Activated naive CD8-positive, alpha-beta T cell (primary cell): ENCODE data around the gene GCNT2.
"Not testable (repeated sequence)": the region's sequence is repeated elsewhere in the genome, so short reads cannot be mapped to it uniquely, and the experiment has no call there.

Experiments used
- H3K27ac Mint-ChIP-seq: one replicate; pipeline ENCODE4 v1.8.0; 2021; ENCODE audit warnings: mixed read lengths
- H3K27me3 Mint-ChIP-seq: one replicate; pipeline ENCODE4 v1.8.0; 2021; ENCODE audit warnings: mixed read lengths
- H3K36me3 Mint-ChIP-seq: one replicate; pipeline ENCODE4 v1.8.0; 2021; ENCODE audit warnings: mixed read lengths
- H3K4me1 Mint-ChIP-seq: one replicate; pipeline ENCODE4 v1.8.0; 2021; ENCODE audit warnings: low read depth, mixed read lengths
- H3K4me3 Mint-ChIP-seq: one replicate; pipeline ENCODE4 v1.8.0; 2021; ENCODE audit warnings: mild to moderate bottlenecking, mixed read lengths
- H3K9me3 Mint-ChIP-seq: one replicate; pipeline ENCODE4 v1.8.0; 2021; ENCODE audit warnings: low read depth, mixed read lengths

Gene GCNT2

DNA sequence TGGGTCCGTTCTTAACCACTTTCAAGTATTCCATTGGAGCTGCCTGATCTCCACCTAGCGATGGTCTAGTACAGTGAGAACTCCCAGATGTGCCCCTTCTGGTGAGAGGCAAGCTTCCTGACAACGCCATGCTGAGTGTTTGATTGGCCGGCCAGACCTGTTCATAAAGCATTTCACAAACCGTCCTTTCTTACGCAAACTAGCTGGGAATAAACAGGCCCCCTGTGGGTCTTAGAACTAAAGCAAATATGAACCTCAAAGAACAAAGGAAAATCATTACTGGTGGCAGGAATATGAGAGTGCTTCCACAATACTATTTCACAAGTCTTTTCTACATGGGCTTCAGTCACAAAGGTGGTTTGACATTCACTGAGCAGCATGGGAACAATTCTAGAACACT is 15.6 kb upstream of the GCNT2 start:
- H3K36me3 Mint-ChIP-seq = no peaks in the 10 kb centered on the region
- H3K4me1 Mint-ChIP-seq = no peaks in the 10 kb centered on the region
- H3K4me3 Mint-ChIP-seq = no peak overlapping the region
- no peak overlapping the region for H3K27ac Mint-ChIP-seq
- H3K9me3 Mint-ChIP-seq = no peaks in the 10 kb centered on the region
- peaks cover 10% of the 10 kb centered on the region for H3K27me3 Mint-ChIP-seq

DNA sequence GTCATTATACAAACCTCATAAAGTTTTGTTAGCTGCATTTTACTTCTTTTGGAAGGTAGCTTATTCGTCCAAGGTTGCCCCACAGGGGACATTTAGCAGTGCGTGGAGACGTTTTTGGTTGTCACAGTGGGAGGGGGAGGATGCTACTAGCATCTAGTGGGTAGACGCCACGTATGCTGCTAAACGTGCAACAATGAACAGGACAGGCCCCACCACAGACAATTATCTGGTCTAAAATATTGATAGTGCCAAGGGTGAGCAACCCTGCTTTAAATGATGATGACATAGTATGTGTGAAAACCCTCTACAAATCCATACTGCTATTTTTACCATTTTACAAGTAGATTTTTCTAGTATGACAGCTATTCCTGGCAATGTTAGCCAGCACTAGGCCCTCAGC is 13.9 kb upstream of the GCNT2 start:
- Mint-ChIP-seq H3K36me3 (no peaks in the 10 kb centered on the region), H3K27me3 (peaks cover 3% of the 10 kb centered on the region), H3K27ac (no peak overlapping the region), H3K4me3 (no peak overlapping the region), H3K4me1 (no peaks in the 10 kb centered on the region), H3K9me3 (no peaks in the 10 kb centered on the region)

DNA sequence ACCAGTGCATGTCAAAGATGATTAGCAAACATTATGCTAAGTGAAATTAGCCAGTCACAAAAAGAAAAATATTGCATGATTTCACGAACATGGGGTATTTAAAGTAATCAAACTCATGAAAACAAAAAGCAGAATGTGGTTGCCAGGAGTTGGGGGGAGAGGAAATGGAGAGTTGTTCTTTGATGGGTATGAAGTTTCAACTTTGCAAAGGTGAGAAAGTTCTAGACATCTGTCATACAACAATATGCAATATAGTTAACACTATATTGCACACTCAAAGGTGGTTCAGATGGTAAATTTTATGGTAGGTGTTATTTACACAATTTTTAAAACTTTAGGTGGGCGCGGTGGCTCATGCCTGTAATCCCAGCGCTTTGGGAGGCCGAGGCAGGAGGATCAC is 13.4 kb upstream of the GCNT2 start:
- Mint-ChIP-seq H3K27ac (no peak overlapping the region), H3K27me3 (peaks cover under 1% of the 10 kb centered on the region), H3K9me3 (no peaks in the 10 kb centered on the region), H3K4me3 (no peak overlapping the region), H3K4me1 (no peaks in the 10 kb centered on the region), H3K36me3 (no peaks in the 10 kb centered on the region)

DNA sequence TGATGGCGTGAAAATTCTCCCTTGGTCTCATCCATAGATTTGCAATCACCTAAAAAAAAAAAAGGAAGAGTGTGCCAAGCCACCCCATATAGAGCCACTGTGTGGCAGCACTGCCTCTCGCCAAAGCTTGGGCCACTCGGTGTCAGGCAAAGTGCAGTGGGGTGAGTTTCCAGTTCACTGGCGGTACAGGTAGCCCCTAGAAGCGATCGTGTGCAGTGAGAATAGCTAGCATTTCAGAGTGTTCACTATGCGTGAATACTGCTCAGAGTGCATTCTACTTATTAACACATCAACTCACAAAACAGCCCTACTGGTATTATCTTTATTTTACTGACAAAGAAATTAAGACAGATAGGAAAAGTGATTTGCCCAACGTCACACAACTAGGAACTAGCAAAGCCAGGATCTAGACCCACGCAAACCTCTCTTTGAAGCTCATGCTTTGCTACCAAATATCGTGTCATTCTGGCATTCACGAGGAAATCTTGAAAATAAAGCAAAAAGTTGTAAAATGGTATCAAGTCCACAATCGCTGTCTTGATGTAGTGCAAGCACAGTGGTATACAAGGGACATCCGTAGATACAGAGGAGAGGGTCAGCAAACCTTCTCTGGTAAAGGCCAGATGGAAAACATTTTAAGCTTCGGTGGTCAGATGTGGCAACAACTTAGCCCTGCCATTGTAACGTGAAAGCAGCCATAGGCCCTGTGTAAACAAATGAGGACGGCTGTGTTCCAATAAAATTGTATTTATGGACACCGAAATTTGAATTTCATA is 10.4 kb upstream of the GCNT2 start:
- Mint-ChIP-seq H3K36me3 (no peaks in the 10 kb centered on the region), H3K4me1 (no peaks in the 10 kb centered on the region), H3K27me3 (no peaks in the 10 kb centered on the region), H3K9me3 (no peaks in the 10 kb centered on the region), H3K4me3 (no peak overlapping the region), H3K27ac (no peak overlapping the region)

DNA sequence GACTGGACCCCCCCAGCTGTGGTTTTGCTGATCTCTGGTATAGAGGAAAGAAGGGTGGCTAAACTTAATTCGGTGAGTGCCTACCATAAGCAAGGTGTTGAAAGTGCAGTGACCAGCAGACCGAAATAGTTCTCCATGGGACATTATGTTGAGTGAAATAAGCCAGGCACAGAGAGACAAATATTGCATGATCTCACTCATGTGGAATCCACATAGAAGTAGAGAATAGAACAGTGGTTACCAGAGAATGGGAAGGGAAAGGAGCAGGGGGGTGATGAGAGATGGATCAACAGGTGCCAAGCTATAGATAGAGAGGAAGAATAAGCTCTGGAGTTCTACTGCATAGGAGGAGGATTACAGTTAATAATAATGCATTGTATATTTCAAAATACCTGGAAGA is 9.7 kb upstream of the GCNT2 start:
- Mint-ChIP-seq H3K9me3 (no peaks in the 10 kb centered on the region), H3K27ac (no peak overlapping the region), H3K4me1 (no peaks in the 10 kb centered on the region), H3K36me3 (no peaks in the 10 kb centered on the region), H3K27me3 (no peaks in the 10 kb centered on the region), H3K4me3 (no peak overlapping the region)

DNA sequence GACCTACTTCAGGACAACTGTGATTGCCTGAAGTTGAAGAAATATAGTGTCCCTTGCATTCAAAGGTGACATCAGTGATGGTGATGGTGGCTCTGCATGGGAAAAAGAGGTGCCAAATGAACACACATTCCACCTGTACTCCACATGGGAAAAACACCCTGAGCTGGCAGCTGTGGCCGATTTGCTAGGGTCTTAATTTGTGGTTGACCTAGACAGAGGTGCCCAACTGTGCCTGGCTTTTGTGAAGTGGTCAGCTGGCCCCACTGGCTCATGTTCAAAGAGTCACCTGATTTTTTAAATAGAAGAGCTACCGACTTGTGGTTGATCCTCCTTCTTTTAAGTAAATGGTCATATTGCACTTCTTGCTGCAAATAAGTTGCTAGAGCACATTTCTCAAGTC is 7.6 kb upstream of the GCNT2 start:
- no peaks in the 10 kb centered on the region for H3K27me3 Mint-ChIP-seq
- H3K27ac Mint-ChIP-seq = no peak overlapping the region
- H3K4me3 Mint-ChIP-seq = no peak overlapping the region
- no peaks in the 10 kb centered on the region for H3K9me3 Mint-ChIP-seq
- H3K36me3 Mint-ChIP-seq = no peaks in the 10 kb centered on the region
- H3K4me1 Mint-ChIP-seq = no peaks in the 10 kb centered on the region

DNA sequence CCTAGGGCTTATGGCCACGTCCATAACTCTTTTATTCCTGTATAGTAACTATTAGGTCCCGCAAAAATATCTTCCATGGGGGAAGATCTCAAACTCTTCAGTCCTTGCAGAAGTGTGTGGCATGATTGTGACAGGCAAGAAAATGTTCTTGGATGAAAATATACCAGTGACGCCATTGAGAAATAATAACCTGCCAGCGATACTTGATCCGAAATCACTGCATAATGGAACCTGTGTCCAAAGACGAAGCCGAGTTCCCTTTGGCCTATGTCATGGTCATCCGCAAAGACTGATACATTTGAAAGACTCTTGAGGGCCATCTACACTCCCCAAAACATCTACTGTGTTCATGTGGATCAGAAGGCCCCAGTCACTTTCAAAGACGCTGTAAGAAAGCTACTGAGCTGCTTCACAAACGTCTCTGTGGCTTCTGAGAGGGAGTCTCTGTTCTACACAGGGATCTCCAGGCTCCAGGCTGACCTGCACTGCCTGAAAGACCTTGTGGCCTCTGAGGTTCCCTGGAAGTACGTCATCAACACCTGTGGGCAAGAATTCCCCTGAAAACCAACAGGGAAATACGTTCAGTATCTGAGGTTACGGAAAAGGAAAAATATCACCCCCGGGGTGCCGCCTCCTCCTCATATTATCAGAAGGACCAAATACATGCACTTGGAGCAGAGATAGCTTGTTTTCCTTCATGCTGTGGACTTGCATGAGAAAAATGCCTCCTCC is 6.9 kb upstream of the GCNT2 start:
- Mint-ChIP-seq H3K4me1 (no peaks in the 10 kb centered on the region), H3K36me3 (no peaks in the 10 kb centered on the region), H3K4me3 (no peak overlapping the region), H3K9me3 (no peaks in the 10 kb centered on the region), H3K27ac (no peak overlapping the region), H3K27me3 (no peaks in the 10 kb centered on the region)

DNA sequence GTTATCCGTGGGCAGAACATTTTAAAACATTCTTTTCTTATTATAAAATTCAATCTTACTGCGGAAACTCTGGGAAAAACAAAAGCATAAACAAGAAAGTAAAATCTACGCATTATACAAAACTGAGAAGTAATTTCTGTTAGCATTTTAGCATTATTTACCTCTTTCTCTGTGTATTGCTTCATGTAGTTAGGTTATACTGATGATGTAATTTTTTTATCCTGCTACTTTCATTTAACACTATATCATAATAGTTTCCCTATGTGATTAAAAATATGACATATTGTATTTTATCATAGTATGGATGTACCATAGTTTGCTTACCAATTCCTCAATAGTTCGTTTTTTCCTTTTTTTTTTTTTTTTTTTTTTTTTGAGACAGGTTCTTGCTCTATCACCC is 4.2 kb upstream of the GCNT2 start:
- Mint-ChIP-seq H3K27me3 (no peaks in the 10 kb centered on the region), H3K4me1 (no peaks in the 10 kb centered on the region), H3K9me3 (no peaks in the 10 kb centered on the region), H3K4me3 (no peak overlapping the region), H3K36me3 (no peaks in the 10 kb centered on the region), H3K27ac (no peak overlapping the region)

DNA sequence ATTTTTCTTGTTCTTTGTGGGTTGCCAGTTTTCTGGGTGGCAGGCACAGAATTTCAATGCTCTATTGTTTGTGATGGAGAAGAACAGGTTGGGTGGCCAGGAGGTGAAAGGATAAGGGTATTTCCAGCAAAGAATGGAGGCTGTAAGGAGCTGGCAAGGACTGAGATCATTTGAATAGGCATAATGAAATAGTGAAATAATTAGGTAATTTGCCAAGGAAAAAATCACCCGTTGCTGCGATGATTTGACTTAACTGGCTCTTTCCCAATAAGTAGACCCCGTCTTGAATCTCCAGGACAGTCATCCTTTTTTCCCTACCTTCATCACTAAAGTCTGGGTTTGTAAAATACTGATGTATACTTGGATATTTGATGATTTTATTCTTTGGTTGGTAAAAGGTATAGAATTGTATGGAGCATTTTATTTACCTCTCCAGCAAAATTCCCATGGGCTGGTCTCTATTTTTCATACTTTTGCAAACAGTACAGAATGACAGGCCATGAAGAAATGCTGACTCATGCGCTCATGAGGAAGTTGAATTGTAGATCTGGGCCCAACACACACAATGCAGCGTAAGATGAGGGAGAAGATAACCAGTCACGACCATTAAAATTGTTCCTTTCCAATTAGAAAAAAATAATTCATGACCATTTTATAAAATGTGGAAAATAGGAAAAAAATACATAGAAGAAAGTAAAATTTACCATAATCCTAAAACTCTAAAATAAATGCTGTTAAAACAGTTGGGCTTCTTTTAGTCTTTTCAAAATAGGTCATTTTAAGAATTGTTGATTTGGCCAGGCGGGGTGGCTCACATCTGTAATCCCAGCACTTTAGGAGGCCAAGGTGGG is 2.4 kb upstream of the GCNT2 start:
- Mint-ChIP-seq H3K4me1 (no peaks in the 10 kb centered on the region), H3K27ac (no peak overlapping the region), H3K36me3 (no peaks in the 10 kb centered on the region), H3K9me3 (no peaks in the 10 kb centered on the region), H3K27me3 (no peaks in the 10 kb centered on the region), H3K4me3 (no peak overlapping the region)

DNA sequence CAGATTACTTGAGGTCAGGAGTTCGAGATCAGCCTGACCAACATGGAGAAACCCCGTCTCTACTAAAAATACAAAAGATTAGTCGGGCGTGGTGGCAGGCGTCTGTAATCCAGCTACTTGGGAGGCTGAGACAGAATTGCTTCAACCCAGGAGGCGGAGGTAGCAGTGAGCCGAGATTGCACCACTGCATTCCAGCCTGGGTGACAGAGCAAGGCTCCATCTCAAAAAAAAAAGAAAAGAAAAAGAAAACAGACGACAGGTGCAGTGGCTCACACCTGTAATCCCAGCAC is 1.8 kb upstream of the GCNT2 start:
- not testable (repeated sequence) for H3K27me3 Mint-ChIP-seq, H3K4me1 Mint-ChIP-seq, H3K4me3 Mint-ChIP-seq, H3K27ac Mint-ChIP-seq, H3K36me3 Mint-ChIP-seq, H3K9me3 Mint-ChIP-seq

DNA sequence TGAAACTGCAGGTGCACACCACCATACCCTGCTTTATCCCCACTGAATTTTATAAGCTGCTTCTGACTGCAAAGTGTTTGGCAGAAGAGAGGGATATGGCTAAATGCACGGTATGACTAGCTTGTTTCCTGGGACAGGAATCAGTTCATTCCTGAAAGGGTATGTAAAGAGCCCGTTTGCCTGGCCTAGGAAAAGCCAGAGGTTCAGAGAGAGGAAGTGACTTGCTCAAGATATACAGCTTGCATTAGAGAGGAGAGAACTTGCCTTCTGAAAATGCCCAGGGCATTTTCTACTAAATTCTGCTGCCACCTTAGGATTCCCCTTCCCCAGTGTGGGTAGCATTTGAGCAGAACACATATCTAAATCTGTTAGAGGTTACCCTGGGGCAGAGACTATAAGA is 683 bp upstream of the GCNT2 start:
- Mint-ChIP-seq H3K4me1 (peaks cover 1% of the 10 kb centered on the region), H3K27ac (no peak overlapping the region), H3K9me3 (no peaks in the 10 kb centered on the region), H3K27me3 (peaks cover 2% of the 10 kb centered on the region), H3K36me3 (no peaks in the 10 kb centered on the region), H3K4me3 (no peak overlapping the region)

DNA sequence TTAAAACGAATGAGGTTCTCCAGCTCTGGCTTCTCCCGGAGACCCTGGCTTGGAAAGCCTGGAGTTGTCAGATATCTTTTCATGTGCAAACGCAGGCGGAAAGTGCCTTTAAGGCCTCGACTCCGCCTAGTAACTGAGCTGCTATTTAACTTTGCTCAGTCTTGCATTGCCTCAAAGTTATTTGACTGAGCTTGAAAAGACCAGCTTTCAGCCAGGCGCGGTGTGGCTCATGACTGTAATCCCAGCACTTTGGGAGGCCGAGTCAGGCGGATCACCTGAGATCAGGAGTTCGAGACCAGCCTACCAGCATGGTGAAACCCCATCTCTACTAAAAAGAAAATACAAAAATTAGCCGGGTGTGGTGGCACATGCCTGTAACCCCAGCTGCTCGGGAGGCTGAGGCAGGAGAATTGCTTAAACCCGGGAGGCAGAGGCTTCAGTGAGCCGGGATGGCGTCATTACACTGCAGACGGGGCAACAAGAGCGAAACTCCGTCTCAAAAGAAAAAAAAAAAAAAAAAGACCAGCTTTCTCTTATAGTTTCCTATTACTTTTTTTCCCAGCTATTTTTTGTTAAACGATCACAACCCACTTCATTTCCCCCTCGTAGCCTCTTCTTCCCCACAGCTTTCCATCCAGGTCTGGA is 1.9 kb downstream of the GCNT2 start:
- Mint-ChIP-seq H3K4me1 (peaks cover 8% of the 10 kb centered on the region), H3K36me3 (no peaks in the 10 kb centered on the region), H3K27me3 (peaks cover 2% of the 10 kb centered on the region), H3K4me3 (no peak overlapping the region), H3K9me3 (no peaks in the 10 kb centered on the region), H3K27ac (no peak overlapping the region)

DNA sequence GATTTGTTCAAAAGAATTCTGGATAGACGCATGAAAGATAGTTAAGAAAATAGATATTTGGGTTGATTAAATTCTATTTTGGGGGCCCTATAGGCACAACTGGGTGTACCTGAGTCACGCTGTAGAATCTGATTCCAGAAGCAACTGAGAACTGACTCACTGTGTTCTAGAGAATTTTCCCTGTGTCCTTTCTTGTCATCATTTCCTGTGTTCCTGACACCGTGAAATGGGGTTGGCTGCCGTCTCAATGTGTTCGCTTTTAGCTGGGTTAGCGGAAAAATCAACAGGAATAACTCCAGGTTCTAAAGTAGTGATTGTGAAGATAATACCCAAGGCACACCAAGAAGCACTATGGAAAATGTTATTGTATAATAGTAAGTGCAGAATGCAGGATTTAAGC is 5.0 kb downstream of the GCNT2 start:
- H3K27ac Mint-ChIP-seq = no peak overlapping the region

DNA sequence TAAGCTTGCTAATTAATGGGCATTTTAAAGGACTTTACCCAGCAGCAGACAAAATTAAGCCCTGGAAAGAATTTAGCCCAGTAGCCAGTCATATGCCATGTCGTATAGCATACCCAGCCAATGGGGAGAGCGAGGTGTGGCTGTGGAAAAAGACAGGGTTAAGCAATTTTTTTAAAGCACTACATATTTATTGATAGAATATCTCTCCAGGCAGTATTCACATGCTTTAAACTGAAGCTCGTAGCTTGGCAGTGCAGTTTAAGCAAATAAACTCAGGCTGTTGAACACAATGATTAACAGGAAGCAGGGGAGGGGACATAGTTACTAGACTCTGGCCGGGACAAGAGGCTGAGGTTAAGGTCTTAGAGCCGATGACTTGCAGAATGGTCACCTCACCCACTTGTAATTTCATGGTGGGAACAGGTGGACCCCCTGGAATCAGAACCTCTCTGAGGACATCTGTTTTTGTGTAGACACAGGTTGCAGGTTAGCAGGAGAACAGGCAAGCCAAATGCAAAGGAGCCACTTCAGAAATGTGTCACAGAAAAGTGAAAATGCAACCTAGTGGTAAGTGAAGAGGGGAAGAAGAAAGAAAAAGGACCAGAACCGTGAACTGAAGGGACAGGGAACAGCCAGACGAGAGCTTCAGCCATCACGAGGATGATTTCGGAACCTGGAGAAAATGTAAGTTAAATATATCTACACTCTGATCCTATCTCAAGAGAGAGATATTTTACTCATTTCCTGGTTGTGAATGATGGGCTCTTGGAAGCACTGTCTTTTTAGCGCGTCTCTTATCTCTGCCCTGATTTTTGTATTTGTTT is 7.2 kb downstream of the GCNT2 start:
- peak overlapping the region; percentile 93 for H3K4me3 Mint-ChIP-seq
- H3K4me1 Mint-ChIP-seq = peaks cover 52% of the 10 kb centered on the region
- H3K36me3 Mint-ChIP-seq = peaks cover 7% of the 10 kb centered on the region

More for the DNA sequence above, 5.0 kb downstream of the GCNT2 start:
- Mint-ChIP-seq H3K27me3 (peaks cover 2% of the 10 kb centered on the region), H3K4me1 (peaks cover 32% of the 10 kb centered on the region), H3K36me3 (peaks cover 2% of the 10 kb centered on the region), H3K9me3 (no peaks in the 10 kb centered on the region), H3K4me3 (no peak overlapping the region)

More for the DNA sequence above, 7.2 kb downstream of the GCNT2 start:
- H3K27me3 Mint-ChIP-seq = peaks cover 2% of the 10 kb centered on the region
- no peaks in the 10 kb centered on the region for H3K9me3 Mint-ChIP-seq
- peak overlapping the region; percentile 85 for H3K27ac Mint-ChIP-seq
